ES-I3 (cell line): ENCODE measurements around the gene CLDN10.

Experiments used
- H3K36me3 ChIP-seq: 2 replicates; pipeline ENCODE4 v1.6.1; 2013; ENCODE audit warnings: mild to moderate bottlenecking, low read length, control low read depth, moderate library complexity; ENCODE audit not compliant: insufficient read depth
- H3K4me1 ChIP-seq: 2 replicates; pipeline ENCODE4 v1.6.1; 2013; ENCODE audit warnings: mild to moderate bottlenecking, control low read depth, low read length; ENCODE audit not compliant: insufficient read depth
- H3K9ac ChIP-seq: 2 replicates; pipeline ENCODE4 v1.6.1; 2013; ENCODE audit warnings: low read depth, mild to moderate bottlenecking, low read length, moderate library complexity
- H3K9me3 ChIP-seq: 2 replicates; pipeline ENCODE4 v1.6.1; 2013; ENCODE audit warnings: mild to moderate bottlenecking, low read length, moderate library complexity; ENCODE audit not compliant: control insufficient read depth, insufficient read depth

Gene CLDN10

DNA sequence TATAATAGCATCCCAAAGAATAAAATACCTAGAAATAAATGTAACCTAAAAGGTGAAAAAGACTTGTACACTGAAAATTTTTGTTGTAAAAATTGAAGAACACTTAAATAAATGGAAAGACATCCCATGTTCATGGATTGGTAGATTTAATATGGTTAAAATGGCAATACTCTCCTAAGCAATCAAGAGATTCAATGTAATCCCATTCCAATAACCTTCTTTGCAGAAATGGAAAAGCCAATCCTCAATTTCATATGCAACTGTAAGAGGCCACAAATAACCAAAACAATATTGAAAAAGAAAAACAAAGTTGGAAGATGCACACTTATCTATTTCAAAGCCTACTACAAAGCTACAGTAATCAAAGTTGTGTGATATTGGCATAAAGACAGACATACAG is 74.2 kb downstream of the CLDN10 start:
- Histone ChIP-seq H3K9ac (no peak overlapping the region), H3K9me3 (no peaks in the 10 kb centered on the region), H3K4me1 (no peaks in the 10 kb centered on the region), H3K36me3 (peaks cover 9% of the 10 kb centered on the region; the same call in 1 of the 2 replicates)

DNA sequence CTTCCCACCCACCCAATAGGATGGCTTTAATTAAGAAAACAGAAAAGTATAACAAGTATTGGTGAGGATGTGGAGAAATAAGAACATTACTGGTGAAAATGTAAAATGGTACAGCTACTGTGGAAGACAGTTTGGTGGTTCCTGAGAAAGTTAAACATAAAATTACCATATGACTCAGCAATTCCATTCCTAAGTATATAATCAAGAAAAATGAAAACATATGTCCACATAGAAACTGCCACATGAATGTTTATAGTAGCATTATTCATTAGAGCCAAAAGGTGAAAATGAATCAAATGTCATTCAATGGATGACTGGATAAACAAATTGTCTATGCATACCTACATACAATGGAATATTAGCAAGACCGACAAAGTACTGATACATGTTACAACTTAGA is 75.1 kb downstream of the CLDN10 start:
- Histone ChIP-seq H3K9me3 (no peaks in the 10 kb centered on the region), H3K4me1 (no peaks in the 10 kb centered on the region), H3K9ac (no peak overlapping the region), H3K36me3 (peaks cover 6% of the 10 kb centered on the region; the same call in 1 of the 2 replicates)

DNA sequence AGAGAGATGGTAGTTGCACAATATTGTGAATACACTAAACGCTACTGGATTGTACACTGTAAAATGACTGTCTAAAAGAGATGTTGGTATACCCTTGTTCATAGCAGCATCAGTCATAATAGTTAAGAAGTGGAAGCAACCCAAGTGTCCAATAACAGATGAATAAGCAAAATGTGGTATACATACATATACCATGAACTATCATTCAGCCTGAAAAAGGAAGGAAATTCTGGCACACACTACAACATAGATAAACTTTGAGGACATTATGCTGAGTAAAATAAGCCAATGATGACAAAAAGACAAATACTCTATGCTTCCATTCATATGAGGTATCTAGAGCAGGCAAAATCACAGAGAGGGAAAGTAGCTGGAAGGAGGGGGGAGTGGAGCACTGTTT is 76.0 kb downstream of the CLDN10 start:
- Histone ChIP-seq H3K4me1 (no peaks in the 10 kb centered on the region), H3K9me3 (no peaks in the 10 kb centered on the region), H3K9ac (no peak overlapping the region), H3K36me3 (peaks cover 6% of the 10 kb centered on the region; the same call in 1 of the 2 replicates)

DNA sequence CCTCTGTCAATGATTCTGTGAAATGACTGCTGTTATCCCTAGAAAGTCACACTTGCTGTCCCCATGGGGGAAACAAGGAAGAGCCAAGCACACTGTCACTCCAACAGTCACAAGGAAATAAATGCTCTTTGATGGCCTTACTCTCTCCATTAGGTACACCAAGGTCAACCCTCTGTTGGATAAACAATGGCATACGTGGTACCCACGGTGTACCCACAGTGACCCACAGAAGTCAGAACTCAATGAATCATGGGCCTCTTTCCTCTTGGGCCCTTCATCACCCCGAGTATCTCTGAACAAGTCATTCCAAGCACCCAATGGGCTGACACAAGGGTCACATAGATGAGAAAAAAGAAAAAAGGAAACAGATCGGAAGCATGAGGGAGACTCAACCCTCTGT is 76.6 kb downstream of the CLDN10 start:
- Histone ChIP-seq H3K36me3 (peaks cover 6% of the 10 kb centered on the region; the same call in 1 of the 2 replicates), H3K4me1 (no peaks in the 10 kb centered on the region), H3K9ac (no peak overlapping the region), H3K9me3 (no peaks in the 10 kb centered on the region)
